ENCODE data around the gene C2orf72. TPM values are rescaled to one million over a fixed set of nuclear protein-coding genes. Genes with fewer than 3 reads are reported as not detected.

Gene C2orf72
- total RNA-seq, 1 experiment from 2014 or later, result not detected

DNA sequence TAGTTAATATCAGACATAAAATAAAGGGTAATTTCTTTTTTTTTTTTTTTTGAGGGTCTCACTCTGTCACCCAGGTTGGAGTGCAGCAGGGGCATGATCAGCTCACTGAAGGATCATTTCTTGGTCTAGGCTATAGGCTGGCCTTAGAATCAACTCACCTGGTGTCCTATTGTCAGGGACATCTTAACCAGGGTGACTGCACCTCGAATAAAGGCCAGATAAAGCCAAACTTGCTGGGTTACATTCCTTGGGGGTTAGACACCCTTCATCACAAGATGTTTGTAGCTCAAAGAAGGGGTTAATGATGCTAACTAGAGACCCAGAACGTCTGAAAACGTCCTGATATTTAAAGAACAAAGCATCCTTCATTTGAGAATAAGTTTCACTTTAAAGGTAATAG is 23.5 kb upstream of the C2orf72 start:
- Histone ChIP-seq H3K79me2 (ENCODE audit: low read depth) (no peaks in the 10 kb centered on the region), H3K27ac (no peak overlapping the region), H3K27me3 (ENCODE audit: insufficient read depth, low read depth) (no peaks in the 10 kb centered on the region; the same call in 1 of the 2 replicates), H3K36me3 (ENCODE audit: low read depth) (no peaks in the 10 kb centered on the region), H3K9me2 (ENCODE audit: insufficient read depth) (no peaks in the 10 kb centered on the region), H3K4me2 (peak overlapping the region; percentile 13; the same call in 1 of the 2 replicates), H3K4me1 (replicated peaks; ENCODE audit: insufficient read depth) (peaks cover 35% of the 10 kb centered on the region), H2AFZ (no peak overlapping the region), H3F3A (ENCODE audit: insufficient read depth, low read depth) (no peaks in the 10 kb centered on the region), H3K9me3 (ENCODE audit: insufficient read depth, low read depth) (no peaks in the 10 kb centered on the region), H3K4me3 (no peak overlapping the region), H4K20me1 (ENCODE audit: insufficient read depth) (no peaks in the 10 kb centered on the region)
- no TSS peak for BruUV-seq (replicated peaks)
- peak in 1 of 2 experiments; percentile 80 for DNase-seq
- TF ChIP-seq EZH2 (IDR thresholded peaks at IDR 0.05; ENCODE audit: low read depth), result no peak
- TF ChIP-seq, protein P1, sequence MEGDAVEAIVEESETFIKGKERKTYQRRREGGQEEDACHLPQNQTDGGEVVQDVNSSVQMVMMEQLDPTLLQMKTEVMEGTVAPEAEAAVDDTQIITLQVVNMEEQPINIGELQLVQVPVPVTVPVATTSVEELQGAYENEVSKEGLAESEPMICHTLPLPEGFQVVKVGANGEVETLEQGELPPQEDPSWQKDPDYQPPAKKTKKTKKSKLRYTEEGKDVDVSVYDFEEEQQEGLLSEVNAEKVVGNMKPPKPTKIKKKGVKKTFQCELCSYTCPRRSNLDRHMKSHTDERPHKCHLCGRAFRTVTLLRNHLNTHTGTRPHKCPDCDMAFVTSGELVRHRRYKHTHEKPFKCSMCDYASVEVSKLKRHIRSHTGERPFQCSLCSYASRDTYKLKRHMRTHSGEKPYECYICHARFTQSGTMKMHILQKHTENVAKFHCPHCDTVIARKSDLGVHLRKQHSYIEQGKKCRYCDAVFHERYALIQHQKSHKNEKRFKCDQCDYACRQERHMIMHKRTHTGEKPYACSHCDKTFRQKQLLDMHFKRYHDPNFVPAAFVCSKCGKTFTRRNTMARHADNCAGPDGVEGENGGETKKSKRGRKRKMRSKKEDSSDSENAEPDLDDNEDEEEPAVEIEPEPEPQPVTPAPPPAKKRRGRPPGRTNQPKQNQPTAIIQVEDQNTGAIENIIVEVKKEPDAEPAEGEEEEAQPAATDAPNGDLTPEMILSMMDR (conservative IDR thresholded peaks at IDR 0.05), result no peak
- ChIA-PET POLR2A (ENCODE audit: unreplicated experiment) (interaction anchor here (0.5 to 0.6 kb wide), 2 partner anchors 450 to 834 kb away, joined by 4 to 15 read pairs; partner anchors contain the start of gene NCL), CTCF (no interaction called here)
- intact Hi-C loops (cut with micrococcal nuclease; ENCODE audit: unreplicated experiment), result no loop called here

DNA sequence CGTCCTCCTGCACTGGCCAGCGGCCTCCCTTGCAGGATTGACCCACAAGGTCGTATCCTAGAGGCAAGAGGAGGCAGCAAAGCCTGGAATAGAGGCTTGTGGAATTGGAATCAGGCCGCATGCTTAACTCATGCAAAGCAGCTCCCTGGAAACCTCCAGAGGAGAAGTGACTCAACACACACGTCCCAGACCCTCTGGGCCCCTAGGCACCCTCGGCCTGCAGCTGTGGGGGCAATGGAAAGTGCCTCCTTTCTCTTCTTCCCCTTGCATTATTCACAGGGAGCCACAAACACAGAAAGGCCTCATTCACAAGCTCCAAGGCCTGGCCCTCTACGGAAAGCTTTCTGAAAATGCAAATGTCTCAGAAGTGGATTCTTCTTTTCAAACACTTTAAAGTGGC is 21.8 kb upstream of the C2orf72 start:
- no TSS peak for BruUV-seq (replicated peaks)
- Histone ChIP-seq H3K9me2 (ENCODE audit: insufficient read depth) (no peaks in the 10 kb centered on the region), H3K36me3 (ENCODE audit: low read depth) (no peaks in the 10 kb centered on the region), H3K9me3 (ENCODE audit: insufficient read depth, low read depth) (no peaks in the 10 kb centered on the region), H3F3A (ENCODE audit: insufficient read depth, low read depth) (no peaks in the 10 kb centered on the region), H2AFZ (no peak overlapping the region), H3K4me2 (no peak overlapping the region), H3K79me2 (ENCODE audit: low read depth) (no peaks in the 10 kb centered on the region), H4K20me1 (ENCODE audit: insufficient read depth) (no peaks in the 10 kb centered on the region), H3K4me1 (replicated peaks; ENCODE audit: insufficient read depth) (peaks cover 26% of the 10 kb centered on the region), H3K4me3 (no peak overlapping the region), H3K27ac (no peak overlapping the region), H3K27me3 (ENCODE audit: insufficient read depth, low read depth) (no peaks in the 10 kb centered on the region)
- intact Hi-C loops (cut with micrococcal nuclease; ENCODE audit: unreplicated experiment), result no loop called here
- ChIA-PET POLR2A (ENCODE audit: unreplicated experiment) (interaction anchor here (0.6 to 1.1 kb wide), 2 partner anchors 11 to 262 kb away, joined by 4 to 7 read pairs; no protein-coding TSS in a partner anchor), CTCF (no interaction called here)
- DNase-seq, result no peak
- TF ChIP-seq, protein P1 (conservative IDR thresholded peaks at IDR 0.05), result no peak
- no peak for TF ChIP-seq EZH2 (IDR thresholded peaks at IDR 0.05; ENCODE audit: low read depth)

DNA sequence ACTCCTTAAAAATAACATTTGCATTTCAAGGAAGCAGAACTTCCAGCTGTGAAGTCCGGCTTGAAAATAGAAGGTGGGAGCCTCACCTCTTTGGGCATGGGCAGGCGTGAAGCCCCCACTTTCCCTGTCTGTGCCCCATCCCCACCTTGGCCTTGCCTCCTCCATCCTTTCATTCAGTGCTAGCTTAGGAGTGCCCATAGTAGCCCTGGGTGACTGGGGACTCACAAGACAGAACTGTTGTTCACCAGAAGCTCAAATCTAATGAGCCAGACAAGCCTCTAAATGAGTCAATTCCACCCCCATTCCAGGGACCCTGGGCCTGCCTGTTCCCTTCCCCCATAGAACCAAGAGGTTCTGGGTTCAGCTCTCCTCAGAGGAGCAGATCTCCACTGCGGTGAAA is 21.4 kb upstream of the C2orf72 start:
- intact Hi-C loops (cut with micrococcal nuclease; ENCODE audit: unreplicated experiment), result no loop called here
- TF ChIP-seq EZH2 (IDR thresholded peaks at IDR 0.05; ENCODE audit: low read depth), result no peak
- TF ChIP-seq, protein P1 (conservative IDR thresholded peaks at IDR 0.05), result no peak
- no peaks in the 10 kb centered on the region for H3K79me2 ChIP-seq (ENCODE audit: low read depth)
- H3K4me2 ChIP-seq, result no peak overlapping the region
- H3K27ac ChIP-seq, result no peak overlapping the region
- no peaks in the 10 kb centered on the region for H3F3A ChIP-seq (ENCODE audit: insufficient read depth, low read depth)
- ChIA-PET CTCF (no interaction called here), POLR2A (ENCODE audit: unreplicated experiment) (interaction anchor here (1.1 kb wide), 1 partner anchor 11 kb away, joined by 7 read pairs; no protein-coding TSS in a partner anchor)
- DNase-seq, result no peak
- no peak overlapping the region for H3K4me3 ChIP-seq
- no peaks in the 10 kb centered on the region for H3K9me2 ChIP-seq (ENCODE audit: insufficient read depth)
- no peaks in the 10 kb centered on the region for H3K9me3 ChIP-seq (ENCODE audit: insufficient read depth, low read depth)
- BruUV-seq (replicated peaks), result no TSS peak
- no peaks in the 10 kb centered on the region for H4K20me1 ChIP-seq (ENCODE audit: insufficient read depth)
- no peaks in the 10 kb centered on the region for H3K36me3 ChIP-seq (ENCODE audit: low read depth)
- no peaks in the 10 kb centered on the region for H3K27me3 ChIP-seq (ENCODE audit: insufficient read depth, low read depth)
- no peak overlapping the region for H2AFZ ChIP-seq
- H3K4me1 ChIP-seq (replicated peaks; ENCODE audit: insufficient read depth), result peaks cover 25% of the 10 kb centered on the region

All from PC-9 (cell line).